AG04450 (cell line): ENCODE measurements around the gene LBH. TPM values are rescaled to one million over a fixed set of nuclear protein-coding genes. Genes with fewer than 3 reads are reported as not detected.

Source experiments
- CTCF ChIA-PET: fragments of 300-600, 350-600 bp; formaldehyde crosslinking; extraction: SDS; loops from one replicate; lab custom pipeline; 2022; ENCODE audit warnings: antibody characterized with exemption, inconsistent platforms; lab: Charles Lee
- POLR2A ChIA-PET: fragments of 350-600 bp; formaldehyde crosslinking; extraction: SDS; loops from one replicate; lab custom pipeline; 2021; ENCODE audit warnings: antibody characterized with exemption, inconsistent platforms; lab: Yijun Ruan, JAX
- DNase-seq: peaks from one replicate; pipeline ENCODE4 v3.0.0-alpha.2; 2011; ENCODE audit warnings: low read depth, low spot score
- H3K27ac ChIP-seq: one replicate; pipeline ENCODE4 v1.5.1; 2012; ENCODE audit warnings: low read depth, low read length, control low read depth
- H3K27me3 ChIP-seq: one replicate; pipeline ENCODE4 v1.6.0; 2012; ENCODE audit warnings: low read length; ENCODE audit not compliant: control insufficient read depth, insufficient read depth
- H3K4me3 ChIP-seq: 2 replicates; pipeline ENCODE4 v1.5.1; 2011; ENCODE audit warnings: mild to moderate bottlenecking, low read depth, low read length, control low read depth
- H3K9me3 ChIP-seq: 2 replicates; pipeline ENCODE4 v1.5.1; 2012; ENCODE audit warnings: low read length; ENCODE audit not compliant: control insufficient read depth, insufficient read depth
- polyA plus RNA-seq: library from polyadenylated mRNA; depleted of rRNA; stranded (reverse); fragments of >200 nt; gene quantifications from 2 replicates; pipeline ENCODE4 v1.2.3, GENCODE V29; 2011
- TF ChIP-seq, protein P1 (sequence below): IDR thresholded peaks from 2 replicates; pipeline ENCODE4 v1.5.1; 2011; ENCODE audit warnings: low read depth, low read length, control low read depth, inconsistent platforms

Gene LBH
- polyA plus RNA-seq, 1 experiment: 381 TPM

DNA sequence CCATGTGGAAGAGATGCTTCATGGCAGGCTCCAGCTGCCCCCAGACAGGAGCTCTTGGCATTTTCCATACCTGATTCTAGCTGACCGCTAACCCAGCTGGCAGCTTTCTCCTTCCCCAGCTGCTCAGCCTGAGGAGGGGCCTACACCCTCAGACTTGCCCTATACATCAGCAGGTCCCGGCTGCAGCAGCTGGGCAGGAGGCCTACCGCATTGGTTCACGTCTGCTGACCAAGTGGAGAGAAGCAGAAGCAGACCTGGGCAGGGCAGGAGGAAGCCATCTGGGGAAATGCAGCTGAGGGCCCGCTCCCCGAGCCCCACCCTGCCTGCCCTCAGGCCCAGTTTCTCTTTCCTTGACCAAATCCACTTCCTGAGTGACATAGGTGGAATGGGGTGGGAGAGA, 50.7 kb downstream of the LBH start:
- TF ChIP-seq, protein P1, sequence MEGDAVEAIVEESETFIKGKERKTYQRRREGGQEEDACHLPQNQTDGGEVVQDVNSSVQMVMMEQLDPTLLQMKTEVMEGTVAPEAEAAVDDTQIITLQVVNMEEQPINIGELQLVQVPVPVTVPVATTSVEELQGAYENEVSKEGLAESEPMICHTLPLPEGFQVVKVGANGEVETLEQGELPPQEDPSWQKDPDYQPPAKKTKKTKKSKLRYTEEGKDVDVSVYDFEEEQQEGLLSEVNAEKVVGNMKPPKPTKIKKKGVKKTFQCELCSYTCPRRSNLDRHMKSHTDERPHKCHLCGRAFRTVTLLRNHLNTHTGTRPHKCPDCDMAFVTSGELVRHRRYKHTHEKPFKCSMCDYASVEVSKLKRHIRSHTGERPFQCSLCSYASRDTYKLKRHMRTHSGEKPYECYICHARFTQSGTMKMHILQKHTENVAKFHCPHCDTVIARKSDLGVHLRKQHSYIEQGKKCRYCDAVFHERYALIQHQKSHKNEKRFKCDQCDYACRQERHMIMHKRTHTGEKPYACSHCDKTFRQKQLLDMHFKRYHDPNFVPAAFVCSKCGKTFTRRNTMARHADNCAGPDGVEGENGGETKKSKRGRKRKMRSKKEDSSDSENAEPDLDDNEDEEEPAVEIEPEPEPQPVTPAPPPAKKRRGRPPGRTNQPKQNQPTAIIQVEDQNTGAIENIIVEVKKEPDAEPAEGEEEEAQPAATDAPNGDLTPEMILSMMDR: no peak
- ChIA-PET POLR2A (interaction anchor here (0.8 to 1.8 kb wide), 2 partner anchors 9 to 11 kb away, joined by 3 to 6 read pairs; no protein-coding TSS in a partner anchor), CTCF (interaction anchor here (0.7 to 2.3 kb wide), 4 partner anchors 19 to 952 kb away, joined by 3 to 11 read pairs (median 3); partner anchors contain the start of gene EHD3)

DNA sequence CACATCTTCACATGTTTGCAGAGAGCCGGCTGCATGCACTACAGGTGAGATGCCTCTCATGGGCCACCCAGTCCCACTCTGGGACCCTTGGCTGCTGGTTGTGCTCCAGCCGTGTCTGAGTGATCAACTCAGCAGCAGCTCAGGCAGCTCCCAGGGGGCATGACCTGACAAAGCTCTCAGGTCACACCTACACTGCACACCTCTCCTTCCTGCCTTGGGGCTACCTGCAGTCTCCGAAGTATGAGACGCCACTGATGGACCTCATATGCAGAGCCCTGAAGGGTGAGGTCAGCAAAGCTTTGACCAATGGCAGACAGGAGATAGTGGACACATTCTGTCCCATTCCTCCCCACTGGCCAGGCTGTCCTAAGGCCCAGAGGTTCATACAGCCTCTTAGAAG, 51.4 kb downstream of the LBH start:
- ChIA-PET CTCF (interaction anchor here (1.0 to 2.3 kb wide), 2 partner anchors 19 to 428 kb away, joined by 3 to 11 read pairs; no protein-coding TSS in a partner anchor), POLR2A (interaction anchor here (0.8 kb wide), 1 partner anchor 9 kb away, joined by 3 read pairs; no protein-coding TSS in a partner anchor)
- Histone ChIP-seq H3K27me3 (no peaks in the 10 kb centered on the region), H3K27ac (no peak overlapping the region), H3K4me3 (no peak overlapping the region), H3K9me3 (no peaks in the 10 kb centered on the region)
- no peak for DNase-seq
- TF ChIP-seq, protein P1: no peak

More for the DNA sequence above, 50.7 kb downstream of the LBH start:
- H3K27me3 ChIP-seq: no peaks in the 10 kb centered on the region
- DNase-seq: no peak
- H3K27ac ChIP-seq: no peak overlapping the region
- no peaks in the 10 kb centered on the region for H3K9me3 ChIP-seq
- H3K4me3 ChIP-seq: no peak overlapping the region

DNA sequence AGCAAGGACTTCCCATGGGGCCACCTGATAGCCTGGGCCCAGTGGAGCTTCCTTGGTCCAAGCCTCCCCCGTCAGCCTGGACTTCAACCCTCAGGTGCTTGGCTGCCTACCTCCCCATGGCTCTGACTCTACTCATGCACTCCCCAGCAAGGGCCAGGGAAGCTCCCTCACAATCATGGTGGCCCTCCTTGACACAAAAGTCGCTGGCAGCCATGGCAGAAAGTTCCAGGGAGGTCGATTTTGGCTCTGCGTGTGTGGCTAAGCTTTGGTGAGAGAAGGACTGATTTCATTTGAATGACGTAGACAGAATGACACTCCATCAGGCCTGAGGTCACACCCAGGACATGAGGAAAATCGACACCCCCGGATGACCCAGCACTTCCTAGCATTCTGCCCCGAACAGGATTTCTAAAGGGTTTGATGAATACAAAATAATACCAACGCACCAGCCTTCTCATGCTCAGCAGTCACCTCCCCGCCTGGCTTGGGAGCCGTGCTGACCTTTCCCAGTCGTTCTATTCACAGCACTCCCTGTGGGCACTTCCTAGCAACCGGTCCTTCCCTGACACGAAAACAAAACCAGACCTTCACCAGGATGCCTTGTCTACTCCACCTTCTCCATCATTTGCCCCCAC, 52.7 kb downstream of the LBH start:
- Histone ChIP-seq H3K27ac (no peak overlapping the region), H3K4me3 (no peak overlapping the region), H3K27me3 (no peaks in the 10 kb centered on the region), H3K9me3 (no peaks in the 10 kb centered on the region)
- ChIA-PET POLR2A (no interaction called here), CTCF (no interaction called here)
- TF ChIP-seq, protein P1: no peak
- DNase-seq: no peak

DNA sequence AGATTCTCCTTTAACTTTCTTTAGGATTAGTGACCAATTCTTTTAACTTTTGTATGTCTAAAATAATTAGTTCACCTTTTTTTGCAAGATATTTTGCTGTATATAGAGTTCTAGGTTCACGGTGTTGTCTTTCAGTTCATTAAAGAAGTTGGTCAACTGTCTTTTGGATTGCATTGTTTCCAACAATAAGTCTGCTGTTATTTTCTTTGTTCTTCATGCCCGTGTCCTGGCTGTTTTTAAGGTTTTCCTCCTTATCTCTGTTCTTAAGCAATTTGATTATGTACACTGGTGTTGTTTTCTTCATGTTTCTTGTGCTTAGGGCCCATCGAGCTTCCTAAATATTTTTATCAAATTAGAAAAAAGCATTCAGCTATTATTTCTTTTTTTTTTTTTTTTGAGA, 54.4 kb downstream of the LBH start:
- TF ChIP-seq, protein P1: no peak
- DNase-seq: no peak
- CTCF ChIA-PET: interaction anchor here (1.9 to 3.3 kb wide), 2 partner anchors 121 to 426 kb away, joined by 4 to 12 read pairs; no protein-coding TSS in a partner anchor
- Histone ChIP-seq H3K9me3 (no peaks in the 10 kb centered on the region), H3K27ac (no peak overlapping the region), H3K4me3 (no peak overlapping the region), H3K27me3 (no peaks in the 10 kb centered on the region)
- POLR2A ChIA-PET: interaction anchor here (1.0 kb wide), 1 partner anchor 54 kb away, joined by 10 read pairs; the partner anchor contains the start of gene LBH
